ENCODE results near the gene SCN11A. TPM values are rescaled to one million over a fixed set of nuclear protein-coding genes. Genes with fewer than 3 reads are reported as not detected.

Gene SCN11A
- total RNA-seq, 1 donor from 2014 or later, result under 0.01 TPM

DNA sequence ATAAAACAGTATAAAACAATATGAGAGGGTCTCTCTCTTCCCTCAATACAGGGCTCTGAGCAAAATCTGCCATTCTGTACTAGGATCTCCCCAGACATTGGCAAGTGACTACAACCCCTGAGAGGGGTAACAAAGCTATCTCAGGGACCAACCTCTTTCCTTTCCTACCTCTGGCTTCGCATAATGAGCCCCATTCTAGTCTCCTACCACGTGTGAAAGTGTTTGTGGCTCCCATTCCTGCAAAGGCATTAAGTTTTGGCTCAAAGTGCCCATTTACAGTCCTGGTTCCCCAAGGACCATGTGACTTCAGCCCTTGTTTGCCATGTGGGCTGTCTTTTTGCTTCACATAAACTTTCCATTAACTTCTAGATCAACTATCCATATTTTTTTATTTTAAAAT, 46.4 kb downstream of the SCN11A start:
- DNase-seq (ENCODE audit: low read depth in 2 of 2), result no peak

Other genes with a start within 250 kb of the SCN11A start
- gene SCN10A, start 235.7 kb downstream of the SCN11A start, total RNA-seq, result under 0.01 TPM in 1 of 2 replicates, not detected in the other
- 25.5 and 29.2 TPM in 2 replicates for gene WDR48, start 72 bp upstream of the SCN11A start, total RNA-seq
- 22.4 and 31.3 TPM in 2 replicates for gene GORASP1, start 55.7 kb upstream of the SCN11A start, total RNA-seq
- 1.3 and 1.6 TPM in 2 replicates for gene TTC21A, start 55.7 kb upstream of the SCN11A start, total RNA-seq
- gene CSRNP1, start 101.6 kb upstream of the SCN11A start, total RNA-seq, result 7.6 and 10.5 TPM in 2 replicates
- gene XIRP1, start 140.7 kb upstream of the SCN11A start, total RNA-seq, result not detected in 2 replicates
- not detected in 2 replicates for gene CX3CR1, start 228.1 kb upstream of the SCN11A start, total RNA-seq